ENCODE results near the gene RAB11B. TPM values are rescaled to one million over a fixed set of nuclear protein-coding genes. Genes with fewer than 3 reads are reported as not detected.

The RAB11B gene
- total and polyA plus RNA-seq, 2 of the 13 experiments (the other 11 are each of a cell fraction or from before 2014, with no cell fraction given): 6.0 to 28.4 TPM

- TF ChIP-seq NFE2 (CRISPR knock-in tag; IDR thresholded peaks at IDR 0.05) (no peak), ZFP82 (CRISPR knock-in tag; IDR thresholded peaks at IDR 0.05; ENCODE audit: borderline replicate concordance) (no peak), FOSL2 (CRISPR knock-in tag; IDR thresholded peaks at IDR 0.05) (peak; percentile 85), DNMT1 (CRISPR knock-in tag; IDR thresholded peaks at IDR 0.05) (no peak), NR2F1 (CRISPR knock-in tag; IDR thresholded peaks at IDR 0.05) (peak; percentile 54 to 56; a peak in 3 of 4 replicates), MAF1 (CRISPR knock-in tag; IDR thresholded peaks at IDR 0.05; ENCODE audit: borderline replicate concordance) (no peak), SALL1 (CRISPR knock-in tag; IDR thresholded peaks at IDR 0.05) (peak; percentile 87), NRL (CRISPR knock-in tag; IDR thresholded peaks at IDR 0.05; ENCODE audit: borderline replicate concordance) (no peak), HCFC1 (IDR thresholded peaks at IDR 0.05; ENCODE audit: low read depth, low read length) (no peak), AGO2 (optimal IDR thresholded peaks at IDR 0.05; ENCODE audit: low read depth, low read length) (no peak), PREB (CRISPR knock-in tag; IDR thresholded peaks at IDR 0.05) (no peak), ZFP36 (IDR thresholded peaks at IDR 0.05; ENCODE audit: borderline replicate concordance, low read depth, low read length, partially characterized antibody) (no peak), ZNF382 (CRISPR knock-in tag; IDR thresholded peaks at IDR 0.05; ENCODE audit: borderline replicate concordance) (no peak), ZSCAN20 (CRISPR knock-in tag; IDR thresholded peaks at IDR 0.05; ENCODE audit: borderline replicate concordance) (no peak), ZNF841 (CRISPR knock-in tag; IDR thresholded peaks at IDR 0.05; ENCODE audit: borderline replicate concordance) (no peak), ZNF224 (CRISPR knock-in tag; IDR thresholded peaks at IDR 0.05) (0 out of 2 replicates have a peak, but pooled peaks have one; percentile 60), KDM2A (CRISPR knock-in tag; IDR thresholded peaks at IDR 0.05; ENCODE audit: borderline replicate concordance, low read depth) (no peak), ZNF780A (CRISPR knock-in tag; IDR thresholded peaks at IDR 0.05) (no peak), ZNF512 (CRISPR knock-in tag; IDR thresholded peaks at IDR 0.05) (no peak), KLF16 (CRISPR knock-in tag; IDR thresholded peaks at IDR 0.05) (no peak; a peak in 1 of 4 replicates), NFIC (IDR thresholded peaks at IDR 0.05; ENCODE audit: low read length) (peak; percentile 74; the same call in 1 of the 2 replicates), RORA (CRISPR knock-in tag; IDR thresholded peaks at IDR 0.05) (no peak), ZNF576 (CRISPR knock-in tag; IDR thresholded peaks at IDR 0.05) (no peak), HNF1B (CRISPR knock-in tag; IDR thresholded peaks at IDR 0.05) (peak; percentile 48; the same call in 1 of the 2 replicates)
These were observed 2.2 kb upstream of the RAB11B start (continued) for GRCh38 chr19:8387688-8388611.
